ENCODE measurements around the gene CDH4. TPM values are rescaled to one million over a fixed set of nuclear protein-coding genes. Genes with fewer than 3 reads are reported as not detected.

CDH4 gene
- total RNA-seq, 1 donor from 2014 or later, result 0.05 TPM

GRCh38 chr20:61909821-61910220, 657.8 kb downstream of the CDH4 start:
- DNase-seq, result peak; percentile 2
- no peak for ATAC-seq (ENCODE audit: poor library complexity)
- intact Hi-C loops (cut with DNase I), result no loop called here

- intact Hi-C loops (cut with DNase I), result no loop called here
- DNase-seq, result no peak
- no peak for ATAC-seq (ENCODE audit: poor library complexity)
These were observed 659.8 kb downstream of the CDH4 start for GRCh38 chr20:61911824-61912223.

- intact Hi-C loops (cut with DNase I), result no loop called here
- no peak for ATAC-seq (ENCODE audit: poor library complexity)
- peak; percentile 24 for DNase-seq
These were observed 660.8 kb downstream of the CDH4 start for GRCh38 chr20:61912665-61913422.

- DNase-seq, result peak; percentile 38
- intact Hi-C loops (cut with DNase I), result no loop called here
- ATAC-seq (ENCODE audit: poor library complexity), result no peak
These were observed 661.6 kb downstream of the CDH4 start for GRCh38 chr20:61913423-61914225.

- DNase-seq (peak; percentile 36), ATAC-seq (ENCODE audit: poor library complexity) (no peak)
- intact Hi-C loops (cut with DNase I), result no loop called here
These were observed 663.0 kb downstream of the CDH4 start for GRCh38 chr20:61915101-61915500.

GRCh38 chr20:61916318-61916891, 664.3 kb downstream of the CDH4 start:
- no peak for DNase-seq
- intact Hi-C loops (cut with DNase I), result no loop called here
- ATAC-seq (ENCODE audit: poor library complexity), result no peak

- ATAC-seq (ENCODE audit: poor library complexity) (no peak), DNase-seq (peak; percentile 23)
- intact Hi-C loops (cut with DNase I), result no loop called here
These were observed 665.5 kb downstream of the CDH4 start for GRCh38 chr20:61917474-61918145.

- intact Hi-C loops (cut with DNase I), result no loop called here
- ATAC-seq (ENCODE audit: poor library complexity), result no peak
- DNase-seq, result no peak
These were observed 666.5 kb downstream of the CDH4 start for GRCh38 chr20:61918548-61918947.

- intact Hi-C loops (cut with DNase I), result no loop called here
- ATAC-seq (ENCODE audit: poor library complexity) (no peak), DNase-seq (peak; percentile 16)
These were observed 667.2 kb downstream of the CDH4 start for GRCh38 chr20:61919239-61919638.

- ATAC-seq (ENCODE audit: poor library complexity) (no peak), DNase-seq (peak; percentile 19)
- intact Hi-C loops (cut with DNase I), result no loop called here
These were observed 667.8 kb downstream of the CDH4 start for GRCh38 chr20:61919675-61920365.

- intact Hi-C loops (cut with DNase I), result no loop called here
- ATAC-seq (ENCODE audit: poor library complexity) (no peak), DNase-seq (no peak)
These were observed 670.4 kb downstream of the CDH4 start for GRCh38 chr20:61922411-61922810.

GRCh38 chr20:61922936-61923335, 670.9 kb downstream of the CDH4 start:
- intact Hi-C loops (cut with DNase I), result no loop called here
- no peak for DNase-seq
- ATAC-seq (ENCODE audit: poor library complexity), result no peak

- intact Hi-C loops (cut with DNase I), result no loop called here
- no peak for ATAC-seq (ENCODE audit: poor library complexity)
- peak; percentile 23 for DNase-seq
These were observed 671.5 kb downstream of the CDH4 start for GRCh38 chr20:61923371-61924166.

- intact Hi-C loops (cut with DNase I), result no loop called here
- peak; percentile 24 for DNase-seq
- no peak for ATAC-seq (ENCODE audit: poor library complexity)
These were observed 672.3 kb downstream of the CDH4 start for GRCh38 chr20:61924211-61924857.

GRCh38 chr20:61924858-61925554, 672.9 kb downstream of the CDH4 start:
- DNase-seq, result peak; percentile 25
- intact Hi-C loops (cut with DNase I), result no loop called here
- ATAC-seq (ENCODE audit: poor library complexity), result no peak

- ATAC-seq (ENCODE audit: poor library complexity), result no peak
These were observed 673.6 kb downstream of the CDH4 start for GRCh38 chr20:61925555-61926252.

More at GRCh38 chr20:61925555-61926252, 673.6 kb downstream of the CDH4 start:
- intact Hi-C loops (cut with DNase I), result no loop called here
- peak; percentile 29 for DNase-seq
